H9 (cell line): ENCODE measurements around the gene DGKH. TPM values are rescaled to one million over a fixed set of nuclear protein-coding genes. Genes with fewer than 3 reads are reported as not detected.

Source experiments
- DNase-seq: peaks from one replicate; pipeline ENCODE4 v3.0.0-alpha.2; 2017
- H2AFZ ChIP-seq: one replicate; pipeline ENCODE4 v1.6.1; 2013; ENCODE audit warnings: mild to moderate bottlenecking, low read length, control low read depth, moderate library complexity
- H2AK5ac ChIP-seq: 2 replicates; pipeline ENCODE4 v1.6.1; 2013; ENCODE audit warnings: low read length, control low read depth, mixed read lengths; ENCODE audit not compliant: insufficient read length
- H2BK120ac ChIP-seq: one replicate; pipeline ENCODE4 v1.6.1; 2013; ENCODE audit warnings: low read depth, mild to moderate bottlenecking, low read length, control low read depth, inconsistent platforms; ENCODE audit not compliant: poor library complexity, severe bottlenecking
- H2BK12ac ChIP-seq: 2 replicates; pipeline ENCODE4 v1.6.1; 2013; ENCODE audit warnings: low read length, control low read depth, mixed read lengths, low read depth; ENCODE audit not compliant: insufficient read length
- H2BK15ac ChIP-seq: 2 replicates; pipeline ENCODE4 v1.6.1; 2013; ENCODE audit warnings: low read depth, low read length, control low read depth
- H2BK20ac ChIP-seq: one replicate; pipeline ENCODE4 v1.6.1; 2013; ENCODE audit warnings: low read depth, mild to moderate bottlenecking, low read length, control low read depth, inconsistent platforms; ENCODE audit not compliant: poor library complexity, severe bottlenecking
- H2BK5ac ChIP-seq: 2 replicates; pipeline ENCODE4 v1.6.1; 2013; ENCODE audit warnings: low read length, control low read depth, mixed read lengths; ENCODE audit not compliant: insufficient read length
- H3K14ac ChIP-seq: 2 replicates; pipeline ENCODE4 v1.6.1; 2013; ENCODE audit warnings: low read length, control low read depth; ENCODE audit not compliant: insufficient read depth
- H3K18ac ChIP-seq: 2 replicates; pipeline ENCODE4 v1.6.1; 2013; ENCODE audit warnings: low read depth, mild to moderate bottlenecking, mixed read lengths, low read length, control low read depth; ENCODE audit not compliant: insufficient read length
- H3K23ac ChIP-seq: 2 replicates; pipeline ENCODE4 v1.6.1; 2013; ENCODE audit warnings: low read length, control low read depth, mixed read lengths, low read depth; ENCODE audit not compliant: insufficient read length
- H3K23me2 ChIP-seq: 2 replicates; pipeline ENCODE4 v1.6.1; 2013; ENCODE audit warnings: low read depth, mild to moderate bottlenecking, mixed read lengths, low read length, control low read depth; ENCODE audit not compliant: insufficient read length, poor library complexity, severe bottlenecking
- H3K27ac ChIP-seq: 2 replicates; pipeline ENCODE4 v1.5.1; 2013; ENCODE audit warnings: low read length, control low read depth, mixed read lengths, low read depth; ENCODE audit not compliant: insufficient read length
- H3K27me3 ChIP-seq: 2 replicates; pipeline ENCODE4 v1.6.1; 2013; ENCODE audit warnings: low read length, control low read depth, inconsistent platforms; ENCODE audit not compliant: insufficient read depth
- H3K4ac ChIP-seq: 2 replicates; pipeline ENCODE4 v1.6.1; 2013; ENCODE audit warnings: low read depth, mild to moderate bottlenecking, control low read depth, inconsistent platforms, low read length, moderate library complexity
- H3K4me1 ChIP-seq: 2 replicates; pipeline ENCODE4 v1.6.1; 2013; ENCODE audit warnings: low read length, control low read depth, inconsistent platforms; ENCODE audit not compliant: insufficient read depth
- H3K4me2 ChIP-seq: 2 replicates; pipeline ENCODE4 v1.6.1; 2013; ENCODE audit warnings: low read length, control low read depth, mixed read lengths; ENCODE audit not compliant: insufficient read length, insufficient read depth
- H3K56ac ChIP-seq: 2 replicates; pipeline ENCODE4 v1.6.1; 2013; ENCODE audit warnings: low read depth, mild to moderate bottlenecking, mixed read lengths, low read length, control low read depth; ENCODE audit not compliant: insufficient read length
- H3K79me1 ChIP-seq: 2 replicates; pipeline ENCODE4 v1.6.1; 2013; ENCODE audit warnings: low read depth, mild to moderate bottlenecking, moderate library complexity, low read length, control low read depth, inconsistent platforms; ENCODE audit not compliant: insufficient read depth, poor library complexity, severe bottlenecking
- H3K79me2 ChIP-seq: 2 replicates; pipeline ENCODE4 v1.6.1; 2013; ENCODE audit warnings: low read length, control low read depth, inconsistent platforms; ENCODE audit not compliant: insufficient read depth
- H3K9ac ChIP-seq: 2 replicates; pipeline ENCODE4 v1.6.1; 2013; ENCODE audit warnings: low read length, control low read depth, mixed read lengths; ENCODE audit not compliant: insufficient read length; ENCODE audit errors: extremely low read depth
- H3K9me3 ChIP-seq: one replicate; pipeline ENCODE4 v1.6.1; 2013; ENCODE audit warnings: low read depth, low read length, inconsistent platforms; ENCODE audit not compliant: control insufficient read depth
- H3T11ph ChIP-seq: one replicate; pipeline ENCODE4 v1.6.1; 2013; ENCODE audit warnings: mild to moderate bottlenecking, low read length, control low read depth, inconsistent platforms
- H4K20me1 ChIP-seq: one replicate; pipeline ENCODE4 v1.6.1; 2013; ENCODE audit not compliant: control insufficient read depth, insufficient read length, insufficient read depth
- H4K5ac ChIP-seq: 2 replicates; pipeline ENCODE4 v1.6.1; 2013; ENCODE audit warnings: low read depth, mild to moderate bottlenecking, mixed read lengths, low read length, control low read depth; ENCODE audit not compliant: insufficient read length
- H4K8ac ChIP-seq: replicated peaks from 2 replicates; pipeline ENCODE4 v1.6.1; 2013; ENCODE audit warnings: low read length, control low read depth, mixed read lengths, low read depth; ENCODE audit not compliant: insufficient read length
- H4K91ac ChIP-seq: 2 replicates; pipeline ENCODE4 v1.6.1; 2013; ENCODE audit warnings: low read depth, mild to moderate bottlenecking, moderate library complexity, mixed read lengths, low read length, control low read depth; ENCODE audit not compliant: insufficient read length
- H3K27ac Mint-ChIP-seq, 3 experiments: 2 replicates in 2 of 3; 3 replicates in 1 of 3; pipeline ENCODE4 v1.8.0; 2020 to 2021; ENCODE audit warnings: mixed read lengths in 3 of 3, mild to moderate bottlenecking in 1 of 3, moderate library complexity in 1 of 3
- H3K27me3 Mint-ChIP-seq: 2 replicates; pipeline ENCODE4 v1.8.0; 2021; ENCODE audit warnings: low read depth, mild to moderate bottlenecking, moderate library complexity, mixed read lengths
- H3K36me3 Mint-ChIP-seq, 3 experiments: 2 replicates in 2 of 3; 3 replicates in 1 of 3; pipeline ENCODE4 v1.8.0; 2020 to 2021; ENCODE audit warnings: low read depth in 3 of 3, mixed read lengths in 3 of 3; ENCODE audit not compliant: insufficient read depth in 1 of 3
- H3K4me1 Mint-ChIP-seq, 2 experiments: 2 replicates each; pipeline ENCODE4 v1.8.0; 2020; ENCODE audit warnings: mixed read lengths in 2 of 2
- H3K4me3 Mint-ChIP-seq, 2 experiments: 2 replicates in 1 of 2; 3 replicates in 1 of 2; pipeline ENCODE4 v1.8.0; 2020 to 2021; ENCODE audit warnings: mild to moderate bottlenecking in 2 of 2, mixed read lengths in 2 of 2, moderate library complexity in 1 of 2
- H3K9me3 Mint-ChIP-seq, 2 experiments: 2 replicates in 1 of 2; 3 replicates in 1 of 2; pipeline ENCODE4 v1.8.0; 2020; ENCODE audit warnings: mild to moderate bottlenecking in 2 of 2, mixed read lengths in 2 of 2, moderate library complexity in 1 of 2
- CTCF ChIP-seq: fragments of 200-600 bp; sonication (generic); conservative IDR thresholded peaks from 3 replicates; pipeline ENCODE4 v1.8.0; 2021; ENCODE audit warnings: antibody characterized with exemption, mild to moderate bottlenecking
- WGBS: extraction: QIAGEN DNeasy Blood & Tissue Kit; methylation state at CpG from one replicate; pipeline ENCODE4 v1.1.7; 2013; ENCODE audit warnings: missing lambda C conversion rate, low lambda C conversion rate, mixed read lengths; ENCODE audit not compliant: insufficient read length; ENCODE audit errors: extremely low coverage; 5-methylcytosine and 5-hydroxymethylcytosine counted together
- total RNA-seq: library from RNA; stranded (reverse); gene quantifications from 2 replicates; pipeline ENCODE4 v1.2.1, GENCODE V29; 2021

Gene DGKH
- total RNA-seq, 1 experiment from 2014 or later = 8.6 TPM

GRCh38 chr13:42017264-42017663 is 31.2 kb upstream of the DGKH start:
- Histone ChIP-seq H2AFZ (no peak overlapping the region), H2BK5ac (no peak overlapping the region), H3K23ac (no peak overlapping the region), H3K79me1 (no peaks in the 10 kb centered on the region), H3K18ac (no peak overlapping the region), H3K27ac (no peak overlapping the region), H3K14ac (no peak overlapping the region), H3T11ph (no peak overlapping the region), H2BK120ac (no peak overlapping the region), H3K79me2 (no peaks in the 10 kb centered on the region), H4K91ac (no peak overlapping the region), H3K23me2 (no peaks in the 10 kb centered on the region), H3K9me3 (no peaks in the 10 kb centered on the region), H3K9ac (no peak overlapping the region), H2BK15ac (no peak overlapping the region), H2BK20ac (no peak overlapping the region), H4K5ac (no peak overlapping the region), H4K20me1 (no peaks in the 10 kb centered on the region), H3K27me3 (no peaks in the 10 kb centered on the region), H3K4me1 (no peaks in the 10 kb centered on the region), H3K4me2 (no peak overlapping the region), H3K4ac (no peak overlapping the region), H2AK5ac (no peak overlapping the region), H3K56ac (no peak overlapping the region), H4K8ac (no peak overlapping the region), H2BK12ac (no peak overlapping the region)
- no peak overlapping the region for H3K4me3 Mint-ChIP-seq
- H3K27ac Mint-ChIP-seq = no peak overlapping the region
- H3K36me3 Mint-ChIP-seq = no peaks in the 10 kb centered on the region
- no peak for DNase-seq
- H3K4me1 Mint-ChIP-seq = peaks cover under 1 to 1% of the 10 kb centered on the region in 2 experiments; a peak in 3 of 4 replicates
- no CpG with 5 or more reads among the region's 2 CpGs for WGBS
- TF ChIP-seq CTCF = no peak
- no peaks in the 10 kb centered on the region; the same call in 1 of the 2 replicates for H3K27me3 Mint-ChIP-seq
- no peaks in the 10 kb centered on the region for H3K9me3 Mint-ChIP-seq
